ENCODE measurements around the gene DPM2.

DNA sequence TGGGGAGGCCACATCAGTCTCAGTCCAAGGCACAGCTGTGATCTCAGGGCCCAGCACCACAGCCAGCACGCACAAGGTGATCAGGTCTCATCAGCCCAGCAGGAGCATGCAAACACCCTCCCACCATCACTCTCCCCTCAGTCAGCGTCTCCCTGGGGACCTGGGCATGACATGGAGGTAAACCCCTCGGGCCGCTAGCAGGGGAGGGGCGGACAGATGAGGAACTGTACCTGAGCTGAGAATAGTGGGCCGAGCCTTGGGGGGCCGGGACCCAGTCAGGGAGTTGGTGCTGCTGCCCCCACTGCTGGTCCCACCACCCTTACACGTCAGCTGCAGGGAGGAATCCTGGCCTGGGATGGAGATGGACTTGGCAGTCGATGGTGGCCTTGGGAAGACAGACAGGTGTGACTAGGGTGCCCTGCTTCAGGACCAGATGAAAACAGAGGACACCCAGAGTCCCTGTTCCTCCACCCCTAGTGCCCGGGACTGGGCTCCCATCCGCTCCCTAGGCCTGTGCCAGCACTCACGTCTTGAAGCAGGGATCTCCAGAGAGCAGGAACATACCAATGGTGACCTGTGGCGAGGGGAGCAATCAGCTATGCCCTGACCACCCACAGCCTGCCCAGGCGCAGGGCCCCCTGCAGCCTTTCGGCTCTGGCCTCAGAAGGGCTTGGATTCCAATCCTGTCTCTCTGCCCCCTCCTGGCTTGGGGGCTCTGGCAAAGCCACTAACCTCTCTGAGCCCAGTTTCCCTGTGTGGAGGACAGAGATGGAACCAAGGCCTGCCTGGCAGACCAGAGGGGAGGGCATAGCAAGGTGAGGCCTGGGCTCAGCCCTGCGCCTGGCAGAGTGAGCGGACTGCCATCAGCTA lies 10.4 kb upstream of the DPM2 start:
- TF ChIP-seq, protein P1, sequence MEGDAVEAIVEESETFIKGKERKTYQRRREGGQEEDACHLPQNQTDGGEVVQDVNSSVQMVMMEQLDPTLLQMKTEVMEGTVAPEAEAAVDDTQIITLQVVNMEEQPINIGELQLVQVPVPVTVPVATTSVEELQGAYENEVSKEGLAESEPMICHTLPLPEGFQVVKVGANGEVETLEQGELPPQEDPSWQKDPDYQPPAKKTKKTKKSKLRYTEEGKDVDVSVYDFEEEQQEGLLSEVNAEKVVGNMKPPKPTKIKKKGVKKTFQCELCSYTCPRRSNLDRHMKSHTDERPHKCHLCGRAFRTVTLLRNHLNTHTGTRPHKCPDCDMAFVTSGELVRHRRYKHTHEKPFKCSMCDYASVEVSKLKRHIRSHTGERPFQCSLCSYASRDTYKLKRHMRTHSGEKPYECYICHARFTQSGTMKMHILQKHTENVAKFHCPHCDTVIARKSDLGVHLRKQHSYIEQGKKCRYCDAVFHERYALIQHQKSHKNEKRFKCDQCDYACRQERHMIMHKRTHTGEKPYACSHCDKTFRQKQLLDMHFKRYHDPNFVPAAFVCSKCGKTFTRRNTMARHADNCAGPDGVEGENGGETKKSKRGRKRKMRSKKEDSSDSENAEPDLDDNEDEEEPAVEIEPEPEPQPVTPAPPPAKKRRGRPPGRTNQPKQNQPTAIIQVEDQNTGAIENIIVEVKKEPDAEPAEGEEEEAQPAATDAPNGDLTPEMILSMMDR (IDR thresholded peaks at IDR 0.05), result no peak
- no peak for TF ChIP-seq POLR2A (IDR thresholded peaks at IDR 0.05)

Measured in thyroid gland (tissue), 4 donors.